NB4 (cell line): ENCODE data around the gene BAK1.
"Not testable (repeated sequence)": the region's sequence is repeated elsewhere in the genome, so short reads cannot be mapped to it uniquely, and the experiment has no call there.

ENCODE experiments used
- DNase-seq: peaks from one replicate; pipeline ENCODE4 v3.0.0; 2010; ENCODE audit warnings: low read depth
- H3K4me3 ChIP-seq: one replicate; pipeline ENCODE4 v1.5.1; 2011; ENCODE audit warnings: mild to moderate bottlenecking, low read depth, low read length, moderate library complexity
- CTCF ChIP-seq: IDR thresholded peaks from one replicate; pipeline ENCODE4 v1.5.1; 2012; ENCODE audit warnings: low read depth, low read length
- MAX ChIP-seq: IDR thresholded peaks from 2 replicates; pipeline ENCODE4 v1.6.1; 2011; ENCODE audit warnings: low read depth, low read length
- MYC ChIP-seq: IDR thresholded peaks from 2 replicates; pipeline ENCODE4 v1.6.1; 2011; ENCODE audit warnings: low read depth, low read length
- POLR2A ChIP-seq: IDR thresholded peaks from 2 replicates; pipeline ENCODE4 v1.6.1; 2011; ENCODE audit warnings: mild to moderate bottlenecking; ENCODE audit not compliant: insufficient read length; ENCODE audit errors: extremely low read depth

BAK1 gene

GRCh38 chr6:33566182-33567084 lies 13.6 kb downstream of the BAK1 start:
- TF ChIP-seq MAX (no peak), MYC (no peak), POLR2A (no peak), CTCF (no peak)
- no peak overlapping the region for H3K4me3 ChIP-seq
- no peak for DNase-seq

- H3K4me3 ChIP-seq = no peak overlapping the region
- TF ChIP-seq POLR2A (no peak), MYC (no peak), MAX (no peak), CTCF (no peak)
- no peak for DNase-seq
Measured at GRCh38 chr6:33558801-33559200, 21.3 kb downstream of the BAK1 start.

- no peak for TF ChIP-seq POLR2A
- H3K4me3 ChIP-seq = no peak overlapping the region
Measured at GRCh38 chr6:33557376-33557775, 22.7 kb downstream of the BAK1 start.

GRCh38 chr6:33552883-33553282 lies 27.2 kb downstream of the BAK1 start:
- DNase-seq = not testable (repeated sequence)

More at GRCh38 chr6:33557376-33557775, 22.7 kb downstream of the BAK1 start:
- no peak for DNase-seq

GRCh38 chr6:33552252-33552651 lies 27.8 kb downstream of the BAK1 start:
- TF ChIP-seq MAX (no peak), POLR2A (no peak), CTCF (no peak)
- no peak overlapping the region for H3K4me3 ChIP-seq
- no peak for DNase-seq

More at GRCh38 chr6:33552883-33553282, 27.2 kb downstream of the BAK1 start:
- not testable (repeated sequence) for H3K4me3 ChIP-seq

- TF ChIP-seq MYC (no peak), CTCF (no peak), POLR2A (no peak), MAX (no peak)
- H3K4me3 ChIP-seq = no peak overlapping the region
- no peak for DNase-seq
Measured at GRCh38 chr6:33551538-33551937, 28.5 kb downstream of the BAK1 start.

- no peak for DNase-seq
- no peak overlapping the region for H3K4me3 ChIP-seq
- TF ChIP-seq MYC = no peak
- no peak for TF ChIP-seq MAX
- no peak for TF ChIP-seq POLR2A
- TF ChIP-seq CTCF = no peak
Measured at GRCh38 chr6:33549896-33550295, 30.2 kb downstream of the BAK1 start.
